ENCODE data around the gene LRRC2.

LRRC2 gene

DNA sequence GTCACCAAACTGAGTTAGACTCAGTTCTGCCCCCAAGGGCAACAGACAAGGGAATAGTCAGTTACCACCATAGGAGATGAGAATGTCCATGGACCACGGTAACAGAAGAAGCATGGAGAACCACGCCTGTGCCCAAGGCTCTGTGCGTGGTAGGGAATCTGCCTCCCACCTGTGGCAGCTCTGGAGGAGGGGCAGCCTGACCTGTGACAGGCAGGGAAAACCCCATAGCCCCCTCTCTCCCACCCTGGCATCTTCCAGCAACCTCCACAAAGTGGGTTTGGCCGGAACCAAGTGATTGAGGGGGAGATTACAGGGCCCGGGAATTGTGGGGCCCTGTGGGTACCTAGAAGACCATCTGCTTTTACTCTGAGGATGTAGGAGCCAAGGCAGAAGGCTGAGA, 87.1 kb downstream of the LRRC2 start:
- DNase-seq (ENCODE audit: low read depth), result no peak

DNA sequence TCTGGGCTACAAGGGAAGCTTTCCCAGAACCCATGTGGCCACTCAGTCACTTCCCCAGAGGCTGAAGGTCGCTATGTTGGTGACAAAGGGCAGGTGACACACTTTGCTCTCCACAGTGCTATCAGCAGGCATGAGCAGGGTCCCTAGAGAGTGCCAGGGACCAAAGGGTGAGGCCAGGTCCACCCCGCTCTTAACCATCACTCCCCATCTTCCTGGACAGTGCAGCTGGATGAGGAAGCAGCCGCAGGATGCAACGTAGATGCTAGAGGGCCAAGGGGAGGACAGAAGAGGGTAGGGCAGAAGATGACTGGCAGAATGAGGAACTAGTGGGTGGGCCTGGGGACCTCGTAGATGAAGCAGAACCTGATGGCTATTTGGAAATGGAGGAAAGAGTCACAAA, 87.8 kb downstream of the LRRC2 start:
- no peak for DNase-seq (ENCODE audit: low read depth)

GRCh38 chr3:46477756-46478155, 88.3 kb downstream of the LRRC2 start:
- no peak for DNase-seq (ENCODE audit: low read depth)

DNA sequence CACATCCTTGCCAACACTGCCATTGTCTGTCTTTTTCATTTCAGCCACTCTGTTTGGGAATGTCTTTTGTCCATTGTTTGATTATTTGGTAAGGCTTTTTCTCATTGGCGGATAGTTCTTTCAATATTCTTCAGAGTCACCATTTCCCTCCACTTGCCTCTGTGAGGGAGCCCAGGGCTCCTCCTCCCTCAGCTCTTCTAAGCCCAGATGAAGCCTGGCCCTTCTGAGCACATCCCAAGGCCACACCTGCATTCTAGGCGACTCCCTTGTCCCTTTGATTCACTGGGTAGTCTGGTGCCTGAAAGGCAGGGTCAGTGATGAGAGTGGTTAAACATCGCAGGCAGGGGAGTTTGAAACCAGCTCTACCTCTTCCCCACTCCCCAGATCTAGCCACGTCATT, 89.0 kb downstream of the LRRC2 start:
- no peak for DNase-seq (ENCODE audit: low read depth)

DNA sequence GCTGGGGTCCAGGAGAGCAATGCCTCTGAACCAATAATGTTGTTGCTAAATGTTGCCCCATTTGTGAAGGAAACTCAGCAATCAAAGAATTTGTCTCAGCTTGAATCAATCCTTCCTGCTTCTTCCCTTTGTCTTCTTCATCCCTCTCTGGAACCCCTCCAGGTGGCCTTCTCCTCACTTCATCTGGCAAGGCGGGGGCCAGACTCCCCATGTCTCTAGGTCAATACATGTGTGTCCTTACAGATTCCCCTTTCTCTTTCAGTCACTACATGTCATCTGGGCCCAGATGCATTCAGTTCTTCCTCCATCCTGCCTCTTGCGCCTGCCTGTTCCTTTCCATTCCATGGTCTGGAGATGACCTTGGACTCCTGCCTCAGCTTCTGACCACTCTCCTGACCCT, 93.4 kb downstream of the LRRC2 start:
- no peak for DNase-seq (ENCODE audit: low read depth)

DNA sequence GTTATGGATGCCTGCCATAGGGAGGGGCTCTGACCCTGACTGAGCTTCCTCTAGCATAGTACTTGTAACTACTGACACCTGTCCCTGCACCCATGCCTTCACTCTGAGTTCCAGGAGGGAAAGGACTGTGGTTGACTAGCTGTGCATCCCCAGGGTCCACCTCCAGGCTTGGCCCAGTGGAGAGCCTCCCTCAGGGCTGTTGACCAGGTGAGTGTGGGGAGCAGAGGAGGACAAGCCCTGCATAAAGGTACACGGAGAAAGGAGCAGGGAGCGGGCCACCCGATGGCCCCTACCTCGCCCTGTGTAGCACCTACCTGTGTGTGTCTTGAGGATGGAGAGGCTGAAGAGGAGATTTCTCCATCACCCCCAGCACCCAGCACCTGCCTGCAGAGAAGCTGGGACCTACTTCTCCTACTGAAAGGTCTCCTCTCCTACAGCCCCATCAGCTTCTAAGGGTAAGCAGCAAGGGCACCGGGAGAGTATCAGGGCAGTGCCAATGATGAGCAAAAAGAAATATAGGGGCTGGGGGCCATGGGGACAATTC, 94.7 kb downstream of the LRRC2 start:
- no peak for DNase-seq (ENCODE audit: low read depth)

DNA sequence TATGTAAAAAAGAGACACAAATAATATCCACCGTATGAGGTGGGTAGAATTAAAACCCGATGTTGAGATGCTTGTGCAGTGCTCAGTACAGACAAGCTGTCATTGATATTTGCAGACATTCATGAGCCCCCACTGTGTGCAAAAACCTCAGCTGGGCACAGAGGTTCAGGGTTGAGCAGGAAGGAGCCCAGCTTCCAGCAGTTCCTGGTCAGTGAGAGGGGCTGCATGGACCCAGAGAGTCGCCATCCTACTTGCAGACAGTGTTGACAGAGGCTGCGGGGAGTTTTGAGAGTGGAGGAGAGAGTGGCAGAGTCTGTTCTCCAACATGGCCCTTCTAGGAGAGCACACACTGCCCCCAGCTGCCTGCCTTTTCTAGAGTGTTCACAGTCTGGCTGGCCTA, 95.3 kb downstream of the LRRC2 start:
- DNase-seq (ENCODE audit: low read depth), result no peak

DNA sequence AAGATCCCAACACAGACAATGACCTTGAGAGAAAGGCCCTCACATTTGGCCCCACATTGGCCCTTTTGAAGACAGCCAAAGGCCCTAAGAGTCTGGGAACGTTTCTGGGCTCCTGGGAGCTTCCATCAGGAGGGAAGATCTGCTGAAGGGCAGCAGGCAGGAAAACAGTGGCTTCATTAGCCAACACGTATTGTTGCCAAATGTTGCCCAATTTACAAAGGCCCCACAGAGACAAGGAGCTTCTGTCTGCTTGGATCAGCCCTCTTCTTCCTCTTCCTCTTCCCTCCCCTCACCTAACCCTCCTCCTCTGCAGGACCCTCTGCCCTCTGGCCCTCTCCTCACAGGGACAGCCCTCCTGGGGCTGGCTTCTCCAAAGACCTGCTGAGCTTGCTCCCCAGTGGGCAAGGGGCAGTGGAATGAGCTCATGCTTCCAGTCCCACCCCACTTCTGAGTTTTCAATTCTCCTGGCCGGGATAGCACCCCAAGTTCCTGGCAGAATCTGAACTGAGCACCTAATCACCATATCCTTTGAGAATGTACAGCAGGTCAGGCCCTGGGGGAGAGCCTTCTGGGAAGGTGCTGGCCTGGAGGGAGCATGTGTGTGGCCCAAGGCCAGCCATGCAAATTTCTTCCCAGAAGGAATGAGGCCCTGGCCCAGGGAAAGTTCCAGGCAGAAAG, 96.3 kb downstream of the LRRC2 start:
- no peak for DNase-seq (ENCODE audit: low read depth)

GRCh38 chr3:46468753-46469600, 97.1 kb downstream of the LRRC2 start:
- no peak for DNase-seq (ENCODE audit: low read depth)

DNA sequence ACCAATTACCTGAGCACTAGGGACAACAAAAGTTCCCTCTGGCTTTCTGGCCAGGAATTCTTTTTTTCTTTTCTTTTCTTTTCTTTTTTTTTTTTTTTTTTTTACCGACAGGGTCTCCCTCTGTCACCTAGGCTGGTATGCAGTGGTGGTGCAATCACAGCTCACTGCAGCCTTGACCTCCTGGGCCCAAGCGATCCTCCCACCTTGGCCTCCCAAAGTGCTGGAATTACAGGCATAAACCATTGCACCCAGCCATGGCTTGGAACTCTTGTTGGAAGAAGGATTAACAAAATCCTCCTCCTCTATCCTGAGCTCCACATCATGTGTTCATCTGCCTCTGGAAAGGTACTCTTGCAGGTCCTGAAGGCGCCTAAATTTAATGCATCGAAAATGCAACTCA, 98.5 kb downstream of the LRRC2 start:
- no peak for DNase-seq (ENCODE audit: low read depth)

GRCh38 chr3:46466871-46467403, 99.2 kb downstream of the LRRC2 start:
- no peak for DNase-seq (ENCODE audit: low read depth)

GRCh38 chr3:46466273-46466672, 99.8 kb downstream of the LRRC2 start:
- DNase-seq (ENCODE audit: low read depth), result no peak
